ENCODE measurements around the gene CCDC33. TPM values are rescaled to one million over a fixed set of nuclear protein-coding genes. Genes with fewer than 3 reads are reported as not detected.

CCDC33 gene
- total RNA-seq, 1 donor from 2014 or later: 4.2 TPM

DNA sequence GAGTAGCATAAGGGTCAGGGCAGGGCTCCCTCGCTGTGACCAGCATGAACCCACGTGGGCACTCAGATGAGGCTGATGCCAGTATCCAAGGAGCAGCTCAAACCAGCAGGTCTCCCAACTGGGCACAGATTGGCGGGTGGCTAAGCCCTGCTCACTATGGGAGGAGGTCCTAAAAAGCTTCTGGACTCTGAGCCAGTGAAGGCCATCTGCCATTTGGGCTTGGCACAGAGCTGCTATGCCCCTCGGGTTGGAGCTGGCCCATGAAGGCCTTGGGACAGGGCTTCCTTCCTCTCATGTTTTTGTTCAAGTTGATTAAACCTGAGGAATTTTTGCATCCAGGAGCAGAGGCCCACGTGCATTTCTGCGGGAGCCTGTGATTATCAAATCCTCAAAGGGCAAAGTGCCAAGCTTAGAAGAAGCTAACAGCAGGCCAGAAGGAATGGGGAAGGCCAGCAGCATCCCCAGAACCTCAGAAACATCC, 29.3 kb upstream of the CCDC33 start:
- Mint-ChIP-seq H3K4me3 (no peak overlapping the region), H3K36me3 (no peaks in the 10 kb centered on the region), H3K27ac (peak overlapping the region; percentile 55), H3K27me3 (ENCODE audit: low read depth) (peaks cover 6% of the 10 kb centered on the region), H3K4me1 (peaks cover 76% of the 10 kb centered on the region), H3K9me3 (no peaks in the 10 kb centered on the region)
- no peak for DNase-seq (ENCODE audit: low spot score in 2 of 2, unreplicated experiment in 2 of 2)
- TF ChIP-seq, protein P1, sequence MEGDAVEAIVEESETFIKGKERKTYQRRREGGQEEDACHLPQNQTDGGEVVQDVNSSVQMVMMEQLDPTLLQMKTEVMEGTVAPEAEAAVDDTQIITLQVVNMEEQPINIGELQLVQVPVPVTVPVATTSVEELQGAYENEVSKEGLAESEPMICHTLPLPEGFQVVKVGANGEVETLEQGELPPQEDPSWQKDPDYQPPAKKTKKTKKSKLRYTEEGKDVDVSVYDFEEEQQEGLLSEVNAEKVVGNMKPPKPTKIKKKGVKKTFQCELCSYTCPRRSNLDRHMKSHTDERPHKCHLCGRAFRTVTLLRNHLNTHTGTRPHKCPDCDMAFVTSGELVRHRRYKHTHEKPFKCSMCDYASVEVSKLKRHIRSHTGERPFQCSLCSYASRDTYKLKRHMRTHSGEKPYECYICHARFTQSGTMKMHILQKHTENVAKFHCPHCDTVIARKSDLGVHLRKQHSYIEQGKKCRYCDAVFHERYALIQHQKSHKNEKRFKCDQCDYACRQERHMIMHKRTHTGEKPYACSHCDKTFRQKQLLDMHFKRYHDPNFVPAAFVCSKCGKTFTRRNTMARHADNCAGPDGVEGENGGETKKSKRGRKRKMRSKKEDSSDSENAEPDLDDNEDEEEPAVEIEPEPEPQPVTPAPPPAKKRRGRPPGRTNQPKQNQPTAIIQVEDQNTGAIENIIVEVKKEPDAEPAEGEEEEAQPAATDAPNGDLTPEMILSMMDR (IDR thresholded peaks at IDR 0.05; ENCODE audit: unreplicated experiment): no peak

DNA sequence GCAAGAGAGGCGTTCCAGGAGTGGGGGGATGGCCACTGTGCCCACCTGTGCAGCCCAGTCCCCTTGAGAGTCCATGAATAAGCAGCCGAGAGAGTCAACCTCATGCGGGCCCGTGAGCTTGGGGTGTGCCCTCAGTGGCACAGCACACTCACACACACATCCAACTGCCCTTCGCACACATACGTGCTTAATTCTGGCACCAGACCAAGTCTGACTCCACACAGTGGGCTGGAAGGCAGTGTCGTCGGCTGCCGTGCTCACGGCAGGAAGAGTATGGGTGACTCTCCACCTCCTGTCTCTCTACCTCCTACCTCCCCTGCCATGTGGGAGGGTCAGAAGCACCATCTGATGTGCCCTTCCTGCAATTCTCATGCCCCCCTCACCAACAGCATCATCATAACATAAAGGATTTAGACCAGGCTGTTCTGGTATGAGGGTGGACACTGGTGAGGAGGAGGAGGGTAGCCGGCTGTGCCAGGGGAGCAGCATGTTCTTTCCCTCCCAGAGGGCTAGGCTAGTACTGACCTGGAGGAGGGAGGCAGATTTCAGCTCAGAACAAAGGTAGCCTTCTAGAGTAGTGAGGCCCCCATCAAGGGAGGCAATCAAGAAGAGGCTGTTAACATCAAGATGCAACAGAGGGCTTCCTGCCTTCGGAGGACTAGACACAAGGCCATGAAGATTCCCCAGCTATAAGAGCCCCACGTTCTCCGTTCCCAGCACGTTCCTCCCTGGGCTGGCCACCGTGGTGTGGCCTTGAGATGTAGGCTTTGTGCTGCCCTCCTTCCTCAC, 28.3 kb upstream of the CCDC33 start:
- TF ChIP-seq, protein P1 (IDR thresholded peaks at IDR 0.05; ENCODE audit: unreplicated experiment): no peak
- Mint-ChIP-seq H3K9me3 (no peaks in the 10 kb centered on the region), H3K36me3 (no peaks in the 10 kb centered on the region), H3K4me1 (peaks cover 68% of the 10 kb centered on the region), H3K27me3 (ENCODE audit: low read depth) (peaks cover 6% of the 10 kb centered on the region), H3K27ac (peak overlapping the region; percentile 94), H3K4me3 (no peak overlapping the region)
- no peak for DNase-seq (ENCODE audit: low spot score in 2 of 2, unreplicated experiment in 2 of 2)

DNA sequence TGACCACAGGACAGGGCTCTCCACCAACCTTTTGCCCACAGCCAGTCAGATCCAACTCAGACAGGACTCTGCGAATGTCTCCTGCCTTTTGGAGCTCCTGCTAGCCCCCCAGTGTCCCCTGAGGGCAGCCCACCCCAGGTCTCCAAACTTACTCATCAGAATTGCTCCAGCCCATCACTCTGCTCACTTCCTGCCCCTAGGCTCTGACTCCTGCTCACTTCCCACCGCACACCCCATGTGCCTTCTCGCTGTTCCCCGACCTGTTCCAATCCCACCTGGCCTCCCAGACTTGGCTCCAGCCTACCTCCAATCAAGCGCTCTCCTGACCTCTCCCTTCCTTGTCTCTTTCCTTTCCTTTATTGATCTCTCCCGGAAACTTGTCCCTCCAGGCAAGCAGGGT, 27.6 kb upstream of the CCDC33 start:
- TF ChIP-seq, protein P1 (IDR thresholded peaks at IDR 0.05; ENCODE audit: unreplicated experiment): no peak
- Mint-ChIP-seq H3K36me3 (no peaks in the 10 kb centered on the region), H3K27me3 (ENCODE audit: low read depth) (peaks cover 6% of the 10 kb centered on the region), H3K27ac (peak overlapping the region; percentile 94), H3K4me3 (peak overlapping the region; percentile 20), H3K9me3 (no peaks in the 10 kb centered on the region), H3K4me1 (peaks cover 66% of the 10 kb centered on the region)
- DNase-seq (ENCODE audit: low spot score in 2 of 2, unreplicated experiment in 2 of 2): no peak

DNA sequence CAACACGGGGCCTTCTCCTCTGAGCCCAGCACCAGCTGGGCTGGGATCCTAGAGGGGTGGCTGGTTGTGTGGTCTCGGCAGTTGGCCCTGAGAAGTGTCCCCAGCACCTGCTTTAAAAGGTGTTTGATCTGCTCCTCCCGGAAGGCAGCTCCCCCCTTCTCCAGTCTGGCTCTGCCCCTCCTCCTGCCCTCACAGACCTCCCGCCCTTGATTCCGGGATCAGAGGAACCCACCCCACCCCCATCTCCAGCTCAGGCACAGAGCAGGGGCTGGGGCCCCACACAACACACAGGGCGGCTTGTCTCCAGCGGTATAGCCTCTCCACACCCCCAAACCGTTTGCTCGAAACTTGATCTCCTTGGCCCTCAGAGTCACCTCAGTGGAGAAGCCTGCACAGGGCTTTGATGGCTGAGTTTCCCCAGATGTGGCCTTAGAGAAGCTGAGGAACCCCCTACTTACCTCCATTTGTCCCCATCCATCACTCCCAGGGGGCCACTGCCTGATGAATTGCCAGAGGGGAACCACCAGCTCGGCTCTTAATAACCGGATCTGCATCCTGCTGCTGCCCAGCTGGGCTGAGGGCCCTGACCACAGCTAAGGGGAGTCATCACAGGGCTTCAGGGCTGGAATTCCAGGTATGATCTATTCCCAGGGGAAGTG, 27.1 kb upstream of the CCDC33 start:
- TF ChIP-seq, protein P1 (IDR thresholded peaks at IDR 0.05; ENCODE audit: unreplicated experiment): no peak
- no peak for DNase-seq (ENCODE audit: low spot score in 2 of 2, unreplicated experiment in 2 of 2)
- no peaks in the 10 kb centered on the region for H3K36me3 Mint-ChIP-seq
- peaks cover 65% of the 10 kb centered on the region for H3K4me1 Mint-ChIP-seq
- H3K4me3 Mint-ChIP-seq: peak overlapping the region; percentile 46
- peak overlapping the region; percentile 94 for H3K27ac Mint-ChIP-seq
- peaks cover 2% of the 10 kb centered on the region for H3K27me3 Mint-ChIP-seq (ENCODE audit: low read depth)
- no peaks in the 10 kb centered on the region for H3K9me3 Mint-ChIP-seq

DNA sequence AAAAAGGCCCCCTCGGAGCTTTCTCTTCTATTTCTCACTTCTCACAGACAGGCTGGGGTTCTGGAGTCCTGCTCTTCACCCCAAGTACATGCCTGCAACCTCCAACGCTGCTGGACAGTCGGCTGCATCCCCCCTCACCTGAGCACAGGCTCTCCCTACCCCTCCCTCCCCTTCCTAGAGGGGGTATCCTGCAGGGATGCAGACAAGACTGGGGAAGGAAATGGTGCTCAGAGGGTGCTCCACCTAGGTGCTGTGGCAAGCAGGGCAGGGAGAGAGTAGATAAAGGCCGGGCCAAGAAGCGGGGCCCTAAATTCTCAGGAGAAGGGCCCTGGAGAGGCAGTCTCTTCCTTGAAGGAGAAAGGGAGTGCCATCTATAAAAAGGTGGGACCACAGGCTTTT, 26.6 kb upstream of the CCDC33 start:
- Mint-ChIP-seq H3K27ac (peak overlapping the region; percentile 94), H3K4me3 (peak overlapping the region; percentile 46), H3K9me3 (no peaks in the 10 kb centered on the region), H3K27me3 (ENCODE audit: low read depth) (peaks cover 2% of the 10 kb centered on the region), H3K4me1 (peaks cover 63% of the 10 kb centered on the region), H3K36me3 (no peaks in the 10 kb centered on the region)
- TF ChIP-seq, protein P1 (IDR thresholded peaks at IDR 0.05; ENCODE audit: unreplicated experiment): no peak
- no peak for DNase-seq (ENCODE audit: low spot score in 2 of 2, unreplicated experiment in 2 of 2)

Data from mesothelial cell of epicardium (in vitro differentiated cells).